H1 (cell line): ENCODE results near the gene TTC3.

Experiments used
- CHD2 ChIP-seq: IDR thresholded peaks from 2 replicates; pipeline ENCODE4 v1.6.1; 2012; ENCODE audit warnings: low read length, improper control_type of control experiment
- CTCF ChIP-seq, 3 experiments: IDR thresholded peaks; 1 replicate in 2 of 3; 2 replicates in 1 of 3; pipeline versions ENCODE4 v1.5.1 to v1.6.1; 2011; ENCODE audit warnings: low read length in 3 of 3, mild to moderate bottlenecking in 3 of 3, inconsistent platforms in 2 of 3, low read depth in 1 of 3, moderate library complexity in 1 of 3; ENCODE audit not compliant: insufficient read depth in 1 of 3; ENCODE audit errors: control extremely low read depth in 1 of 3
- GTF2F1 ChIP-seq: IDR thresholded peaks from 2 replicates; pipeline ENCODE4 v1.6.1; 2012; ENCODE audit warnings: low read depth, low read length, improper control_type of control experiment, borderline replicate concordance
- POLR2A ChIP-seq, 2 experiments: IDR thresholded peaks; 1 replicate in 1 of 2; 2 replicates in 1 of 2; pipeline ENCODE4 v1.6.1; 2011; ENCODE audit warnings: low read depth in 2 of 2, low read length in 2 of 2, mild to moderate bottlenecking in 2 of 2; ENCODE audit errors: control extremely low read depth in 1 of 2
- SP1 ChIP-seq: IDR thresholded peaks from 2 replicates; pipeline ENCODE4 v1.6.1; 2011; ENCODE audit warnings: low read depth, low read length
- TAF1 ChIP-seq: IDR thresholded peaks from 2 replicates; pipeline ENCODE4 v1.6.1; 2011; ENCODE audit warnings: mild to moderate bottlenecking, low read depth, low read length

- no peak for TF ChIP-seq GTF2F1
- TF ChIP-seq TAF1, result no peak
- no peak for TF ChIP-seq CHD2
- no peak for TF ChIP-seq SP1
- TF ChIP-seq CTCF (IDR thresholded peaks at IDR 0.05; ENCODE audit: control extremely low read depth in 1 of 3, insufficient read depth in 1 of 3, low read depth in 1 of 3, low read length in 3 of 3), result no peak
- no peak for TF ChIP-seq POLR2A (IDR thresholded peaks at IDR 0.05; ENCODE audit: control extremely low read depth in 1 of 2, low read depth in 2 of 2, low read length in 2 of 2)
Observed at GRCh38 chr21:37117204-37117603, 44.1 kb downstream of the TTC3 start.
